PC-3 (cell line): ENCODE data around the gene TTC34.
"Not testable (repeated sequence)": the region's sequence is repeated elsewhere in the genome, so short reads cannot be mapped to it uniquely, and the experiment has no call there.

Experiments
- CTCF ChIP-seq: fragments of 300-600 bp; sonication (generic); conservative IDR thresholded peaks from 2 replicates; pipeline ENCODE4 v1.5.1; 2017; ENCODE audit warnings: antibody characterized with exemption, low read depth, mild to moderate bottlenecking, low read length
- EZH2 ChIP-seq: fragments of 300-600 bp; sonication (generic); IDR thresholded peaks from one replicate; pipeline ENCODE4 v1.6.1; 2017; ENCODE audit warnings: antibody characterized with exemption, mild to moderate bottlenecking, low read length; ENCODE audit not compliant: unreplicated experiment
- EZH2phosphoT487 ChIP-seq: fragments of 300-600 bp; sonication (generic); IDR thresholded peaks from 2 replicates; pipeline ENCODE4 v1.6.1; 2018; ENCODE audit warnings: mild to moderate bottlenecking, antibody characterized with exemption, low read length, borderline replicate concordance

- not testable (repeated sequence) for TF ChIP-seq CTCF, EZH2, EZH2phosphoT487
Observed at GRCh38 chr1:2676726-2677125, 124.8 kb downstream of the TTC34 start.
